ENCODE data around the gene ZGPAT.

ZGPAT gene

GRCh38 chr20:63678667-63679465, 29.0 kb upstream of the ZGPAT start:
- DNase-seq (ENCODE audit: low read depth, low spot score): no peak

DNA sequence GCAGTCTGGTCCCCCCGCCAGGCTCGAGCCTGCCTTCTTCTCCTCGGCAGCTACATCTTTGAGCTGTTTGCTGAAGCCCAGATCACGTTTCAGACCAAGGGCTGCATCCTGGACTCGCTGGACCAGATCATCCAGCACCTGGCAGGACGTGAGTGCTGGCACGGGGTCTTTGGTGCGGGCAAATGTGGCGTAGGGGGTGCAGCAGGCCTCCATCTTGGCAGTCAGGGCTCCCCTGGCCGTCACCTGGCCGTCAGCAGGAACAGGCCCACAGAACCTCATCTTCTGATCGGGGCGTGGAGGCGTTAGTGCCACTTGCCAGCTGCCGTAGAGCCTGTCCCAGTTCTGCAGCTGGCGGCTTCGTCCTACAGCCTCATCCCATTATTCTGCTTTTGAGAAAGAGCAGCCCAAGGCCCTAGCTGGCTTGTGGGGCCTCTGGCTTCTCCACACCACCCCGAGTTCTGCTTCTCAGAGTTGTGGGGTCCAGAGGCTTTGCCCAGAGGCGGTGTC, 28.0 kb upstream of the ZGPAT start:
- no peak for DNase-seq (ENCODE audit: low read depth, low spot score)

- no peak for DNase-seq (ENCODE audit: low read depth, low spot score)
Observed at GRCh38 chr20:63680427-63680826, 27.4 kb upstream of the ZGPAT start.

GRCh38 chr20:63680857-63681608, 26.8 kb upstream of the ZGPAT start:
- DNase-seq (ENCODE audit: low read depth, low spot score): no peak

DNA sequence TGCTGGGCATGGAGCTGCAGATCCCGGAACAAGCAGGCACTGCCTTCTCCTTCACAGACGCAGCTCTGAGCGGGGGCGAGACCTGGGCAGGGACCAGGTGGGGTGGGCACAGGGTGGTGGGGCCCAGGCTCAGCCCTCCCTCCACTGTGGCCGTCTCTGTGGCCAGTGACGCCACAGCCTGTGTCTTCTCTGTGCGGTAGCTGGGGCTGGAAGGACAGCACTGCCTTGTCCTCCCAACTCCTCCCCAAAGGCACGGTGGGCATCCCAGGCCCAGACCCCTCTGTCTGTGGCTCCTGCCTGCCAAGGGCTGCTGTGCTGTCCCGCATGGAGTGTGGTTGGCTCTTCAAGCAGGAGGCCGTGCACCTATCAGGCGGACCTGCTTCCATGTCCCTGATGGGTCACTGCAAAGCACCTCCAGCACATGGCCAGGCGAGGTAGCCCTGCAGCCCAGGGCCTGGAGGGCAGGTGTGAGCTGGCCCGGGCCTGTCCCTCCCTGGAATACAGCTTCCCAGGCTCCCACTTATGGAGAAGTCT, 26.2 kb upstream of the ZGPAT start:
- no peak for DNase-seq (ENCODE audit: low read depth, low spot score)

DNA sequence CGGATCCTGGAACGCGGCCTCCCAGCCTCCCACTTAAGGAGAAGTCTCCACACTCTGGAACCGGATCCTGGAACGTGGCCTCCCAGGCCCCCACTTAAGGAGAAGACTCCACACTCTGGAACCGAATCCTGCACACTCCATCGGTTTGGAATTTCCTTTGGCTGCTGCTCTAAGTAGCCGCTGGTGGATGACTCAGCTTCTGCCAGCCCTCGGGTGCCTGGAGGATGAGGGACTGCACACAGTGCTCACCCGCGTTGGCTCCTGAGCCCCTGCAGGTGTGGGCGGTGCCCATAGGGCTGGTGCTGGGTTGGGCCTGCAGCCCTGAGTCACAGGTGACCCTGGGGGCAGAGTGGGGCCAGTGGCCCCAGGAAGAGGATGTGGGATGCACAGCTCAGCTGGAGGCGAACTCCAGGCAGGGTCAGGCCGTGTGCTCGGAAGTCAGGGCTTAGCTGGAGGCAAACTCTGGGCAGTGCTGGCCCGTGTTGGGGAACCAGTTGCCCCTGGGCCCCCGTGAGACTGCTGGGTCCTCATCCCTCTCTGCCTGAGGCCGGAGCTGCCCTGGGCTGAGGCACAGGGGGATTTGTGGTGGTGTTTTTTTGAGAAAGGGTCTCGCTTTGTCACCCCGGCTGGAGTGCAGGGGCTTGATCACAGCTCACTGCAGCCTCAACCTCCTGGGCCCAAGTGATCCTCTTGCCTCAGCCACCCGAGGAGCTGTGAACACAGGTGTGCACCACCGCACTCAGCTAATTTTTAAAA, 25.3 kb upstream of the ZGPAT start:
- DNase-seq (ENCODE audit: low read depth, low spot score): peak; percentile 67

GRCh38 chr20:63685269-63686026, 22.4 kb upstream of the ZGPAT start:
- DNase-seq (ENCODE audit: low read depth, low spot score): no peak

GRCh38 chr20:63686094-63686491, 21.7 kb upstream of the ZGPAT start:
- no peak for DNase-seq (ENCODE audit: low read depth, low spot score)

DNA sequence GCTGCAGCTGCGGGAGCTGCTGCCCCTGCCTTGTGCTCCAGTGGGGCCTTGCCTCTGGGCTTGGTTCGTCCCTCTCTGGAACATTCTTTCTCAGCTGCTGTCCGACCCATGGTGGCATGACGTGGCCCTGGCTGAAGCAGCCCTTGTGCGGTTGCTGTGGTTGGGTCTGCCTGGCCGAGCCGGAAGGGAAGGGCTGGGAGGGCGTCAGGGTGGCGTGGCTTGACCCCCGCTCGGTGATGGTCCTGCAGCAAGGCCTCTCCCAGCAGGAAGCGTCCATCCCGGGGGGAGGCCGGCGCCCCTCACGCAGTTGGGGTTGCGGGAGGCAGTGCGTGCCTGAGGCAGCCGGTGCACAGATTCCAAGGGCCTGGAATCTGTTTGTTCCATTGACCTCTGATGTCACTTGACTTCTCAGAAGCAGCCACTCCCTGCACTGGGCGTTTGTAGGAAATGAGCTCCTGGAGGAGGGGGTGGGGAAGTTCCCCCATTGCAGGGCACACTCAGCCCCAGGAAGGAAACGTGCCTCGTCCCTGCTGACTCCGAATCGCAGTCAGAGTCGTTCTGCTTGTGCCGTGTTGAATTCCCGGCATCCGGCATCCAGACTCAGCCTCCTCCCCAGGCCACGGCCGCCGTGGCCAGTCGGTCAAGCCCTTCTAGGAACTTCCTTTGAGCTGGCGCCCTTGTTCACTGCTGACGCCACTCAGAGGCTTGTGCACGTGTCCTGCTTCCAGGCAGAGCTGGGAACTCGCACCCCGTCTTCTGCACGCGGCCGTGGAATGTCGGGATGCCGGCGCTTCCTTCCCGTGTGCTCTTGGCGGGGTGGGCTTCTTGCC, 21.1 kb upstream of the ZGPAT start:
- peak; percentile 49 for DNase-seq (ENCODE audit: low read depth, low spot score)

DNA sequence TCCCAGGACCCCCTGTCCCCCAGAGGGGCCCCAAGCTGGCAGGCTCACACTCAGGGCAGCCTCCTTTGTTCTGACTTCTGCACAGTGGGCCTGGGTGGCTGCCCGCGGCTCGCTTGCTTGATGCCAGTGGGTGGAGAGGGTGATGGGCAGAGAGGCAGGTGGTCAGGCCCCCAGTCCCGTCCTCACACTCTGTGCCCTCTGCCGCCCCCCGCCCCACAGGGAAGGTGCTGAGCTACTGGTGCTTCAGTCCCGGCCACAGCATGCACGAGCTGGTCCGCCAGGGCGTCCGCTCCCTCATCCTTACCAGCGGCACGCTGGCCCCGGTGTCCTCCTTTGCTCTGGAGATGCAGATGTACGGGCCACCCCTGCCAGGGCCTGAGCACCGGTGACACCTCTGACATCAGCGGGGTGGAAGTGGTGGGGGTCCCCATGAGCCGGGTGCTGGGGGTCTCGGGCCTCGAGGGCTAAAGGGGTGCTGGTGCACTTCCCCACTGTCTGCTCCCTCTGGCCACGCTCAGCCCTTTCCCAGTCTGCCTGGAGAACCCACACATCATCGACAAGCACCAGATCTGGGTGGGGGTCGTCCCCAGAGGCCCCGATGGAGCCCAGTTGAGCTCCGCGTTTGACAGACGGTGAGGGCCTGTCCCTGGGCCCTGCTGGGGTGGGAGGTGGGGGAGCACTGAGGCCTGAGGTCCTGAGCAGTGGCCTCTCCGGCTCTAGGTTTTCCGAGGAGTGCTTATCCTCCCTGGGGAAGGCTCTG, 20.2 kb upstream of the ZGPAT start:
- DNase-seq (ENCODE audit: low read depth, low spot score): no peak

- no peak for DNase-seq (ENCODE audit: low read depth, low spot score)
Observed at GRCh38 chr20:63688228-63689045, 19.4 kb upstream of the ZGPAT start.

DNA sequence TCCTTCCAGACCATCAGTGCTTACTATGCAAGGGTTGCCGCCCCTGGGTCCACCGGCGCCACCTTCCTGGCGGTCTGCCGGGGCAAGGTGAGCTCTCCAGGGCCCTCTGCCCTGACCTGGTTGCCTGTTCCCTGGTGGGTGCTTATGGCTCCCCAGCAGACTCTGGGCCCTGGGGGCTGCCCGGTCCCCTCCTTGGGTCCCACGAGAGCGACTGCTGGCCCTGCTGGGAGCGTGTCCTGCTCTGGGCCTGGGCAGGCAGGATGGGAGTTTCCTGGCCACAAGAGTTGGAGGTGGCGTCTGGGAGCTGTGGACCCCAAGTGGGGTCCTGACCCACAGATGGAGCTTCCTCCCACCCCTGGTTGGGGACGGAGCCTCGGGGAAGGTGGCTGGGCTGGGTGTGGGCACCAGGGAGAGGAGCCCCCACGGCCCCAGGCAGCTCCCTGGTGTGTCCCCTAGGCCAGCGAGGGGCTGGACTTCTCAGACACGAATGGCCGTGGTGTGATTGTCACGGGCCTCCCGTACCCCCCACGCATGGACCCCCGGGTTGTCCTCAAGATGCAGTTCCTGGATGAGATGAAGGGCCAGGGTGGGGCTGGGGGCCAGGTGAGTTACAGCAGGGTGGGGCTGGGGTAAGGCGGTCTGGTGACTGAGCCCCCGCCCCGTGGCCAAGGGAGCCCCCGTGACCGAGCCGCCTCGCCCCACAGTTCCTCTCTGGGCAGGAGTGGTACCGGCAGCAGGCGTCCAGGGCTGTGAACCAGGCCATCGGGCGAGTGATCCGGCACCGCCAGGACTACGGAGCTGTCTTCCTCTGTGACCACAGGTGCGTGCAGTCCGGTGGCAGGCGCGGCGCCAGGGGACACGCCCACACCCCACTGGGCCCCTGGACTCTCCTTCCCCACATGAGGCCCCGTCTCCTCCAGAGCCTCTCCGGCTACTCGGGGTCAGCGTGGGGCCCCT, 18.5 kb upstream of the ZGPAT start:
- DNase-seq (ENCODE audit: low read depth, low spot score): no peak

GRCh38 chr20:63690003-63690897, 17.6 kb upstream of the ZGPAT start:
- DNase-seq (ENCODE audit: low read depth, low spot score): no peak

DNA sequence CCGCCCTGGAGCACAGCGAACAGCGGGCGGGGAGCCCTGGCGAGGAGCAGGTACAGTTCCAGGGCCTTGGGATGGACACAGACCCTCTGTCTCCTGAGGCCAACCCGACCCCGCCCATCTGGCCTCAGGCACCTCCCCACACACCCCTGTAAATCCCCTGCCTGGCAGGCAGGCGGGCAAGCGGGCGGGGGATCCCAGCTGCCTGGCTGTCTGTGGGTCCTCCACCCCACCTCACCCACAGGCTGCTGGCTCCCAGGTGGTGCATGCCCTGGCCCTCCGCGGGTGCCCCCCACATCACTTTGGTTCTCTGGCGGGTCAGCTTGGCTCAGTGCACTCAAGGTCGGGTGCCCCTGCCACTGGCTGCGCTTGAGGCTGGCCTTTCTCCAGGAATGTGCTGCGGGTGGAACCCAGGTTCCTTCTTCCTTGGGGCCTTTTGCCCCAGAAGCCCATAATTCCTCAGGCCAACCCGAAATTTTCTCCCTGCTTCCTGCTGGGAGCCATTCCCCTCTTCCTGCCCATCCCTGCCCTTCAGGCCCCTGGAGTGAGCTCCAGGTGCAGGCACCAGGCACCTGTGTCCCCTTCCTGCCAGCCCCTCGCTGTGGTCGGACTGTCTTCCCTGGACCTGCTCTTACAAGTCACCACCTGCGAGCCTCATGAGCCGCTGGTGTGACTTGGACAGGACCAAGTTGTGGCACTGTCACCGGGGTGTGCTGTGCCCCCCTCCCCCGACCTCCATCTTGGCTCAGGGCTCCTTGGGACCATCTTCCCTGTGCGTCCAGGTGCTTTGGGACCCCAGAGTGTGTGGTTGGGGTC, 16.7 kb upstream of the ZGPAT start:
- DNase-seq (ENCODE audit: low read depth, low spot score): no peak

- no peak for DNase-seq (ENCODE audit: low read depth, low spot score)
Observed at GRCh38 chr20:63691711-63692435, 16.0 kb upstream of the ZGPAT start.

Data from brain pericyte (primary cell).